IPS DF 19.7 (cell line): ENCODE measurements around the gene SSBP3.

ENCODE experiments used
- DNase-seq: peaks from one replicate; pipeline ENCODE4 v3.0.0-alpha.2; 2013; ENCODE audit warnings: low read depth, low spot score

The SSBP3 gene

GRCh38 chr1:54266908-54267307 is 139.3 kb downstream of the SSBP3 start:
- no peak for DNase-seq

- DNase-seq, result no peak
Measured at GRCh38 chr1:54266195-54266594, 140.0 kb downstream of the SSBP3 start.

DNA sequence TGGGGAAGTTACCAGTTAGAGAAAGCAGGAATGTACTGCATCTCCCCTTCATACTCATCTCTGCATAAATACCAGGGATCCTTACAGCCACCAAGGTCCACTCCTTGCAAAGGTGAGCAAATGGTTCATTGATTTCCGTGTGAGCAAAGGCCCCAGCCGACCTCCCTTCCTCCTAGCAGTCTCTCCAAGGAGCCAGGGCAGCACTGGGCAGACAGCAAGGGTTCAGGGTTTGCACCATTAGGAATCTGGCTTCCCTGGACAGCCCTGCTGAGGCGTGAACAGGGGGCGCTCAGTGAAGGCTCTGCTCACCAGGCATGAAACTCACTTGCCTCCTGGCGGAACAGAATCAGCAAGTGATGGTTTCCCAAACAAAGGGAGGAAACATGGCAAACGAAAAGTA is 140.5 kb downstream of the SSBP3 start:
- no peak for DNase-seq

- no peak for DNase-seq
Measured at GRCh38 chr1:54265126-54265525, 141.1 kb downstream of the SSBP3 start.

DNA sequence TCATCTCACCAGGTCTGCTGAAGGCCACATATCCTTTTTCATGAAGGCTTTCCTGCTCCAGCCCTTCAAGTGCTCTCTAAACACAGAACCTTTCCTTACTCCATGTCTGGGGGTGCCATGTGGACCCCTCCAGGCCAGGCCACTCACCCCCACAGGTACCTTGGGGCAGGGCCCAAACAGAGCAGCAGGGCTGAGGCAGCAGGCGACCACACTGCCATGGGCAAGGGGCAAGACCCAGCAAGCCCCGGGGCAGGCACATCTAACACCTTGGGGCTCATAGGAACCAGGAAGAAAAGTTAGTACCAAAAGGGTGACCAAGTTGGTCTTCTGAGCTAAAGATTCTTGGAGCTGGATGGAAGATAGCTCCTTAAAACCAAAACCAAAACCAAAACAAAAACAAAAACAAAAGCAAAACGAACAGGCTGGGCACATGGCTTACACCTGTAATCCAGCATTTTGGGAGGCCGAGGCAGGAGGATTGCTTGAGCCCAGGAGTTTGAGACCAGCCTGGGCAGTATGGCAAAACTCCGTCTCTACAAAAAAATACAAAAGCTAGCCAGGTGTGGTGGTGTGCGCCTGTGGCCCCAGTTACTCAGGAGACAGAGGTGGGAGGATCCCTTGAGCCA is 142.5 kb downstream of the SSBP3 start:
- no peak for DNase-seq

- no peak for DNase-seq
Measured at GRCh38 chr1:54262244-54262643, 143.9 kb downstream of the SSBP3 start.

- no peak for DNase-seq
Measured at GRCh38 chr1:54260810-54261209, 145.4 kb downstream of the SSBP3 start.

DNA sequence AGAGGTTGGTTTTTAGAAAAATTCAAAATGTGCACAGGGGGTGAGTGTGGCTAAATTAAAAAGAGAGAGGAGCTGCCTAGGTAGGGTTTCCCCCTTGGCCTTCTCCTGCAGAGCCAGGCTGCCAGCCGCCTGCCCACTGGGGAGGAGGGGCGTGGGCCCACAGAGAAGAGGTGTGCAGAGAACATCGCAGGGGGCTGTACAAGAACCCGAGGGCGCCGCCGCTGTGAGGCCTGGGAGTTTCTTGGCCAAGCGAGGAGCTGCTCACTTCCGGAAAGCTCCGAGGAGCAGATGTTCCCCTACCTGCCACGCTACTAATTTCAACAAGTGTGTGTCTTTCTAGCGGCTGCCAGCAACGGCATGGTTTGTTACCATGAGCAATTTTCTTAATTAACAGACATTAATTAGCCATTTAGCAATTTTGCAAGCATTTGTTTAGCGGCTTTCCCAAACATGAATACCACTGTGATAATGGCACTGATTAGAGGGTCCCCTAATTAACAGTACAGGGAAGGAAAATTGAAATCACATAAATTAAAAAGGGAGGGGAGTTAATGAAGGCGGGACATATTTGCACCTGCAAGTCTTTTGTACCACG is 146.6 kb downstream of the SSBP3 start:
- DNase-seq, result no peak

- DNase-seq, result no peak
Measured at GRCh38 chr1:54257876-54258275, 148.3 kb downstream of the SSBP3 start.

GRCh38 chr1:54257346-54257620 is 148.9 kb downstream of the SSBP3 start:
- DNase-seq, result no peak

DNA sequence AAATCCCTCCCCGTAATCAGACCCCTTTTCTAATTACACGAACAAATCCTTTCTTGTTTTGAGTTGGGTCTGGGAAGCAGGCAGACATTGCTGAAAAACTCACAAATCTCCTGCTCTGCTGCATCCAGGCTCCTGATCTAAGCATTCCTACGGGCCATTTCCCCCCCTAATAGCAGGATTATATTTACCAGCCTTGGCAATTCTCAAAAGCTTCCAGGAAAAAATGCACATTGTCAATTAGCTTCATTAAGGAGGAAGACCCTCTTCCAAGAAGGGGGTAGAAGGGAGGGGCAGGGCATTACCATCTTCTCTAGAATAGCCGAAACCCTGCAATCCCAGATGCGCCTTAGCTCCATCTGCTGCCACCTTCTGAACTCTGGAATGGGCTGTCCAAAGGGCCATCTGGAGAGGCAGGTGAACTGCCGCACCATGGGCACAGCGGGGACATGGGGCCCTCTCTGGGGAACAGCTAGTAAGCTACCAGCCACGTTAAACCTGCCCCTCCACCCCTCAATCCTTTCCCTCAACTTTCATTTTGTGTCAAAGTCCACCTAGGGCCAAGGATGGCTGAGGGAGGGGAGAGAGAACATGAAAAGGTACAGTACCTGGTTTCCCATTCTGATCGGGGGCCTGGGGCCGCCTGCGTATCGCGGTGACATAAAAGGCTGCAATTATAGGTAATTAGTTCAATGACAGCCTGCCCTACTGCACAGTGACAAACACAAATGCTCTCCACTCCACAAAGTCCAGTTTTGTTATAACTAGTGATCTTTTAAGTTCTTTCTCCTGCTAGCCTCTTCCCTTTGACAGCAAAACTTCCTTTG is 149.5 kb downstream of the SSBP3 start:
- no peak for DNase-seq

DNA sequence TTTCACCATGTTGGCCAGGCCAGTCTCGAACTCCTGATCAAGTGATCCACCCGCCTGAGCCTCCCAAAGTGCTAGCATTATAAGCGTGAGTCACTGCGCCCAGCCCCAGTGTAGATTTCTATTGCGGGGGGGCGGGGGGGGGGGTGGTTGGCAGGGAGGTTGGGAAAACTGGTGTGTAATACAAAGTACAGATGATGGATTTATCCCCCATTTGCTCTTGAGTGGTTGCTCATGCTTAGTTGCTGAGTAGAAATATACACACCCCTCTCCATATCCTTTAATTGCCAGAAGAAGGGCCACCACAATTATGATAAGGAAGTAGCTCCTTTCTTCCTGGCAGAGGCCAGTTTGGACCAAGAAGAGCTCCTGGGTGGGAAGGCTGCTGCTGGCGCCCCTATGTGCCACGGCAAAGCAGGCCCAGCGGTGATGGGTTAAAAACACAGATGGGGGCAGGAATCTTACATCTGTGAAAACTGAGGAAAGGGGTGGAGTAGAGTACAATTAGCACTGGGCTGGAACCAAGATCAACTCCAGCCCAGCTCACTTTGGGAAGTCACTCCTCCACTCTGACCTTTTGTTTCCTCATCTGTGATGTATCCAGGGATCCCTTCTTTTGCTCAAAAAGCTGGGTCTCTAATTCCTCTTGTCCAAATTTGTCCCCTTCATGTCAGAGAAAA is 151.0 kb downstream of the SSBP3 start:
- no peak for DNase-seq

DNA sequence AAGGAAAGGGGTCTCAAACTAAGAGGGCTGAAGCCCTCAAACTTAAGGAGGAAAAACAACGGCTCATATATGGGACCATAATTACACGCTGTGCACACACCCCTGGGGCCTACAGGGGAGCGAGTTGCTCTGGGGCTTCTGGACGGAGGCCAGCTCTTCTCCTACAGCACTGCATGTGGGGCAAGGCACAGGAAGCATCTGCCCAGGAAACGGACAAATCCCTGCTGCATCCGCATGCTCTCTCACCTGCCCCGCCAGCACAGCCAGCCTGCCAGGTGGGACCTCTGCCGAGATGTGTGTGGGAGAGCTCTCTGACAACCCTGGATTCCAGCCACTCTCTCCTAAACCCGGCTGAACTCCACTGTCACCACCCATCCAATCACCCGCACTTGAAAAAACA is 152.1 kb downstream of the SSBP3 start:
- DNase-seq, result no peak

- DNase-seq, result no peak
Measured at GRCh38 chr1:54253480-54253879, 152.7 kb downstream of the SSBP3 start.

DNA sequence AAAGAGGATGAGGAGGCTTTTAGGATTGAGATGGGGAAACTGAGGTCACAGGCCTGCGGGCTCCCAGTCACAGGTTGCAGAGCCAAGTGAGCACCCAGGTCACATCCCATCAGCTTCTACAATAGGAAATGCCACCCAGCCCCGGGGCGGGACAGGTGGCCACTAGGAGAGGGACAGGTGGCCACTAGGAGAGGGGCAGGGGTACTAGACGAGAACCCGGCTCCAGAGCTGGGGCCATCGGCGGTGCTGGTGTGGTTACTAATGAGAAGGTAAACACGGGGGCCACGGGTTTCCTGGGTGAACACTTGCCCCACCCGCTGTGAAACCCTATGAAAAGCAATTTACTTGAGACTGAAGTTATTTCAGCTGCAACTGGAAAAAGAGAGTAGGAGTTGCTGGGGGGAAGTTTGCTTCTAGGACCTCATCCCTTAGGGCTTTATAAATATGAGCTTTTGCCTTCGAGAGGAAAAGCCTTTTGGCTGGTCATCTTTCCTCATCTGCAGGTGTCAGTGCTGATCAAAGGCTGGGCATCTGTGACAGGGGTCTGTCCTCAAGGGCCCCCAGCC is 153.7 kb downstream of the SSBP3 start:
- DNase-seq, result no peak

DNA sequence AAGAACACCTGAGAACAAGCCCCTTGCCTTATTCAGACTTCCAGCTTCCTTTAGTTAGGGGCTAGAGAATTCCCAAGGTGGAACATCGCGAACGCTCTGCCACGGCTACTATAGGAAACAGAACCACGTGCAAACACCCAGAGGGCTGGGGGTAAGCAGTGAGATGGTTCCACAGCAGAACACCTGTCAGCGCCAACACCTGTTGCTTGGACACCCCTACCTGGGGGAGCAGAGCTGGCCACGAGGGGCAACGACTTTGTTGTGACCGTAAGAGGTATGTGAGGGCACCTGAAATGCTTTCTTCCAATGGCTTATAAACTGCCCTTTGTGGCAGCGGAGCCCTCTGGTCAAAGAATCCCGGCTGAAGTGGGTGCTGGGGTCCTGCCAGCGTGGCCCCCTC is 155.5 kb downstream of the SSBP3 start:
- no peak for DNase-seq

GRCh38 chr1:54249819-54250435 is 156.3 kb downstream of the SSBP3 start:
- no peak for DNase-seq

DNA sequence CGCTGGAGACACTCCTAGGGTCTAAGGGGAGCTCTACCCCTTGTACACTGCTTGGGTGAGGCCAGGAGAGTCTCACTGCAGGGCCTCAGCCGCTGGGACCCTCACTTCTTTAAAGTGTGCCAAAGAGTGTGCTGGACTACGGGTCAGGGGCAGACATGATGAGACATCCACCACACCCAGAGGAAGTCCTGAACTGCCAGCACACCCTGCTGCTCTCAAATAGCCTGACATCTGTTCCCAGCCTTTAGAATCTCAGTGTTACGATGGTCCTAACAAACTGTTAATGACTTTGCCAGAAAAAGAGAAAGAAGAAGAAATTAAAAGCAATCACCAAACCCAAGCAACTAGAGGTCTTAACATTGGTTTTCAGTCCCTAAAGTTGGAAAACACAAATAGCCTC is 157.2 kb downstream of the SSBP3 start:
- no peak for DNase-seq

DNA sequence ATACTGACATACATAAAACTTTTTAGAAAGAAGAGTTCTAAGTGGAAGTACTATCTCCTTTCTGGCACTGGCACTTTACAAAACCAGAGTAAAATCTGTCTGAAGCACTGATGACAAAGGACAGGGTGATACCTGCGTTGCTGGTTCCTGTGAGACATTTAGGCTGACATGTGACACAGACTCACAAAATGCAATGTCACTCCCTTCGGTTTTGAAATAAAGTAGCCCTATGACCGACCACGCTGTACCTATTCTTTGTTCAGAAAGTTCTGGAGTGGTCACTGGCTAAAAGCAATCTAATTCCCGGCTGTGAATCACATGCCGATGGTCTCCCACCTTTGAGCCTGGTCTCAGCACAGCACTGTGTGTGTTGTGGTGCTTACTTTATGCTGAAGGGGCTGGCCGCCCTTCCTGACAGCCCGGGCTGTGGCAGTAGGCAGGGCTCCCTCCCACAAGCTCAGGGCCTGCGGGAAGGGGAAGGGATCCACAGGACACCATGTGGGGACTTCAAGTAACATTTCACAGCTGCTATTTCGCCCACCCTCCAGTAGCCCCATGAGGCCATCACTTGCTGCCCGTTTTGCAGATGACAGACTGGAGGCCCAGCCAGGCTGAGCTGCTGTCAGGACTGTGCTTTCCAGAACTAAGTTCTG is 158.2 kb downstream of the SSBP3 start:
- DNase-seq, result no peak

DNA sequence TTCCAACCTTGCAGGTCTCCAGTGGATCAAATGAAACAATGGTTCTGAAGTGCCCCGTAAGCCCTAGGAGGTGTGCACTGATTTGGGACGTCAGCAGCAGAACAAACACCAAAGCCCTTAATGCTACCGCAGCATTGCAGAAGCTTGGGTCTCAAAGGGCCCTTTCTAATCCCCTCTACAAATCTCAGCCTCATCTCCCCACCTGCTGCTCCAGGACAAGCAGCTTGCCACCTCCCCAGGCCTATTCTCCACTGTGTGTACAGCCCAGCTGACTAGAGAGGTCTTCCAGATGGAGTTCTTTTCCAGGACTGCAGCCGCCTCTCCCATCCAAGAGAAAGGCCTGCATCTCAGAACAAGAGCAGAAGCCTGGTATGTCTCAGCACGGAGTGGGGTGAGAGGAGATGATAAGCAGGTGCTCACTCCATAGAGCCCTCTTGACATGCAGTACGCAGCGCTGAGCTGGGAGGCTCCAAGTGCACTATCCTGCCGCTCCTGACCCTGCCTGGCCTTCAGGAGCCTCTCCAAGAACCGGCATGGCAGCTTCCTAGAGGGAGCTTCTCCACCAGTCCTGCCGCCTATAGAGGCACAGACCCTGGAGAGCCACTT is 160.0 kb downstream of the SSBP3 start:
- no peak for DNase-seq

DNA sequence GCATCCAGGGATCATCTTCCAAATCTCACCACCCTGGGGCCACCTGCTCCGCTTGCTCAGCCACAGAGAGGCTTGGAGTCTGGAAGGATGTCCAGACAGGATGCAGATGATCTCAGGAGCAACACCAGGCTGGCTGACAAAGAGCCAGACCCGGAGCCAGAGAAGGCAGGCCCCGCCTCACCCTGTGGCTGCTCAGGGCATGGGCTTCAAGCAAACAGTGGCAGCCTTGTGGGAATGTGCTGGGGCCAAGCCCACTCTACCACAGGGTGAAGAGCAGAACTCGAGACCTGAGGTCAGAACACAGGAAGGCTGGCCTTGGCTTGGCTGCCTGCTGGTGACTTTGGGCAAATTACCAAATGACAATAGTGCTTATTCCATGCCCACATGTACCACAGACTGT is 160.7 kb downstream of the SSBP3 start:
- DNase-seq, result no peak
